ENCODE data around the gene FOXA2. TPM values are rescaled to one million over a fixed set of nuclear protein-coding genes. Genes with fewer than 3 reads are reported as not detected.

Gene FOXA2
- total and polyA plus RNA-seq, 5 experiments from 2014 or later = not detected

DNA sequence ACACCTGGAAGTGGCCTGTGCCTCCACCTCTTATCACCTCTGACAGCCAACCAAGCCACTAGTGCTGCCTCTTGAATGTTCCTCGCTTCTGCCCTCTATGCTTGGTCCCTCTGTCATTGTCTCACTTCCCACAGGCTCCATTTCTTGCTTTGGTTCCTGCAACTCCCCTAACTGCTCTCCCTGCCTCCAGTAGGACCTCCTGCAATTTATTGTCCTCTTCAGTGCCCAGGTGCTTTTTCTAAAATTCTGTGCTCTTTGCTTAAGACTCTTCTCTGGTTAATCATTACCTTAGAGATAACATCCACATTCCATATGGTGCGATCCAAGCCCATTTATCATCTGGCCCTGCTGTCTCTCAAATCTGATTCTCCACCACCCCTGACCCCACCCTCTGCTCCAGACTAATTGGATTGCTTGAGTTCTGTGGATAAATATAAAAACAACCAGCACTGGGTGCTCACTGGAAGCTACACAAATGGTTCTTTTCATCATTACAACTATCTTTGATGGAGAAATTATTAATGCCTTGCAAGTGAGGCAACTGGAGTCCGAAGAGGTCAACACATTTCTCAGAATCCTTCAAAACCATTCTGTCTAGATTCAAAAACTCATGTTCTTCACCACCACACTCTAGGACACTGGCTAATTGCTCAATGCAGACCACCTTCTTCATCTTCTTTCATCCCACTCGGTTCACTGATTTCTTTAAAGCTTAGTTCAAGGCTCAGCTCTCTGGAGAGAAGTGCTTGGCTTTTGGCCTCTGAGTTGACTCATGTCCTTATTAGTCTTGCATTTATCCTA lies 47.2 kb downstream of the FOXA2 start:
- ATAC-seq (no peak), DNase-seq (no peak)
- Mint-ChIP-seq H3K4me1 (no peaks in the 10 kb centered on the region), H3K36me3 (no peaks in the 10 kb centered on the region), H3K4me3 (no peak overlapping the region), H3K27me3 (peaks cover 0 to 15% (median 0%) of the 10 kb centered on the region in 5 donors), H3K9me3 (peaks cover 0 to 28% (median 3%) of the 10 kb centered on the region in 9 donors), H3K27ac (no peak overlapping the region)
- POLR2A ChIA-PET = no interaction called here

- Mint-ChIP-seq H3K27ac (no peak overlapping the region), H3K9me3 (peaks cover 0 to 28% (median 3%) of the 10 kb centered on the region in 9 donors), H3K27me3 (peaks cover 0 to 15% (median 2%) of the 10 kb centered on the region in 5 donors), H3K36me3 (no peaks in the 10 kb centered on the region), H3K4me3 (no peak overlapping the region), H3K4me1 (no peaks in the 10 kb centered on the region)
- ATAC-seq = no peak
- POLR2A ChIA-PET = no interaction called here
- DNase-seq = no peak
These were observed 48.1 kb downstream of the FOXA2 start for GRCh38 chr20:22536141-22536828.

GRCh38 chr20:22535483-22535882 lies 48.9 kb downstream of the FOXA2 start:
- H3K27me3 Mint-ChIP-seq = peaks cover 0 to 19% (median 4%) of the 10 kb centered on the region in 5 donors
- ATAC-seq = no peak
- H3K27ac Mint-ChIP-seq = no peak overlapping the region
- peaks cover 0 to 28% (median 3%) of the 10 kb centered on the region in 9 donors for H3K9me3 Mint-ChIP-seq
- POLR2A ChIA-PET = no interaction called here
- H3K4me3 Mint-ChIP-seq = no peak overlapping the region
- DNase-seq = no peak
- no peaks in the 10 kb centered on the region for H3K4me1 Mint-ChIP-seq
- H3K36me3 Mint-ChIP-seq = no peaks in the 10 kb centered on the region

DNA sequence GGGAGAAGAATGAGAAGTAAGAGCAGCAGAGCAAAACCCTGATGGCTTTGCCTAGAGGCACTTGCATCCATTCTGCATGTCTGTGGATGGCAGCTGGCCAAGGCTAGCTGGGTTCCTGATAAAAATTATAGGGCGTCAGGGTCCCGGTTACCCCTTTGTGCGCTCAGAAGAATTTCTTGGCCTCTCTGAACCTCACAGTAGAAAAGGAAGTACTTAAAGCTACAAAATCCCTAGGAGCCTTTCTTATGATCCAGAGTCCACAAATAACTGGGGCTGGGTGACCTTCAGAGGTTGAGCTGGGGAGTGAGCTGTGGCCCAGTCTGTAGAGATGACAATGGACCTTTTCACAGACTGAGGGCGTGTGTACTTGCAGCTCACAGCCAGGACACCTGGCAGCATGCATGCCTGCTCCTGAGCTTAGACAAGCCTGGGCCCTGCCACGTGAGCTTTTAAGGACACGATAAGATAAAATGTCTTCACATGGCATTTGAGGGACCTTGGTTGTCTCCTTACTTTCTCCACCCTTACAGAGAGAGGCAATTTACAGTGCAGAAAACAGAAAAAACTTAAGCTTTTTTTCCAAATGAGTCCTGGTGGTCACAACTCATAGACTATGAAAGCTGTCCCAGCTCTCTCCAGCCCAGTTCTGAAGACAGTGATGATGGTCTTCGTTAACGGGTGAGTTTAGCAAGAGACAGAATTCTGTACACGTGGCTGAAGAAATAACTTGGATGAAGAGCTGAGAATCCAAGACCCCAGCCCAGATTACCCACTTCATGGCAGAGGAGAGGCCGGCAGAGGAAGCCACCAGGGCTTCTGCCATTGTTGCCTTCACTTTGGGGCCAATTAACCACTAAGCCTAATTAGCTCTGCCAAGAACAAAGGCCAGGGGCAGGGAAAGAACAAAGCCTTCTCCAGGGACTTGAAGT lies 50.3 kb downstream of the FOXA2 start:
- H3K27ac Mint-ChIP-seq = no peak overlapping the region
- POLR2A ChIA-PET = no interaction called here
- H3K36me3 Mint-ChIP-seq = no peaks in the 10 kb centered on the region
- no peak for DNase-seq
- H3K9me3 Mint-ChIP-seq = peaks cover 0 to 25% (median 3%) of the 10 kb centered on the region in 9 donors
- ATAC-seq = no peak
- H3K27me3 Mint-ChIP-seq = peaks cover 0 to 16% (median 4%) of the 10 kb centered on the region in 5 donors
- no peak overlapping the region for H3K4me3 Mint-ChIP-seq
- no peaks in the 10 kb centered on the region for H3K4me1 Mint-ChIP-seq

- H3K27me3 Mint-ChIP-seq = peaks cover 1 to 13% (median 2%) of the 10 kb centered on the region in 5 donors
- no peak overlapping the region for H3K4me3 Mint-ChIP-seq
- ATAC-seq (no peak), DNase-seq (no peak)
- POLR2A ChIA-PET = no interaction called here
- H3K9me3 Mint-ChIP-seq = peaks cover 0 to 13% (median 2%) of the 10 kb centered on the region in 9 donors
- no peaks in the 10 kb centered on the region for H3K36me3 Mint-ChIP-seq
- no peaks in the 10 kb centered on the region for H3K4me1 Mint-ChIP-seq
- H3K27ac Mint-ChIP-seq = no peak overlapping the region
These were observed 51.8 kb downstream of the FOXA2 start for GRCh38 chr20:22532598-22532997.

- H3K4me1 Mint-ChIP-seq = no peaks in the 10 kb centered on the region
- POLR2A ChIA-PET = no interaction called here
- H3K27me3 Mint-ChIP-seq = peaks cover 1 to 12% (median 2%) of the 10 kb centered on the region in 5 donors
- no peak overlapping the region for H3K4me3 Mint-ChIP-seq
- H3K36me3 Mint-ChIP-seq = no peaks in the 10 kb centered on the region
- ATAC-seq (no peak), DNase-seq (no peak)
- H3K9me3 Mint-ChIP-seq = peaks cover 0 to 5% (median 2%) of the 10 kb centered on the region in 9 donors
- no peak overlapping the region for H3K27ac Mint-ChIP-seq
These were observed 52.6 kb downstream of the FOXA2 start for GRCh38 chr20:22531756-22532155.

- H3K4me3 Mint-ChIP-seq = no peak overlapping the region
- DNase-seq = no peak
- no peaks in the 10 kb centered on the region for H3K36me3 Mint-ChIP-seq
- no peaks in the 10 kb centered on the region for H3K4me1 Mint-ChIP-seq
- POLR2A ChIA-PET = no interaction called here
- H3K27ac Mint-ChIP-seq = no peak overlapping the region
- no peak for ATAC-seq
- peaks cover 0 to 5% (median 2%) of the 10 kb centered on the region in 9 donors for H3K9me3 Mint-ChIP-seq
- H3K27me3 Mint-ChIP-seq = peaks cover 1 to 12% (median 2%) of the 10 kb centered on the region in 5 donors
These were observed 53.2 kb downstream of the FOXA2 start for GRCh38 chr20:22531056-22531615.
